ENCODE data around the gene AMD1. TPM values are rescaled to one million over a fixed set of nuclear protein-coding genes. Genes with fewer than 3 reads are reported as not detected.
"Not testable (repeated sequence)": the region's sequence is repeated elsewhere in the genome, so short reads cannot be mapped to it uniquely, and the experiment has no call there.

Gene AMD1
- polyA plus RNA-seq, 1 experiment = 25.9 TPM

- no peak overlapping the region for H3K4me3 ChIP-seq (ENCODE audit: low read depth, low read length)
- ChIA-PET CTCF (no interaction called here), POLR2A (no interaction called here)
- H3K27me3 ChIP-seq (ENCODE audit: control insufficient read depth, insufficient read depth, low read length) = no peaks in the 10 kb centered on the region
- H3K36me3 ChIP-seq (ENCODE audit: control insufficient read depth, insufficient read depth, low read length) = peaks cover 10% of the 10 kb centered on the region
- no peak for DNase-seq (ENCODE audit: low read depth)
- TF ChIP-seq, protein P1, sequence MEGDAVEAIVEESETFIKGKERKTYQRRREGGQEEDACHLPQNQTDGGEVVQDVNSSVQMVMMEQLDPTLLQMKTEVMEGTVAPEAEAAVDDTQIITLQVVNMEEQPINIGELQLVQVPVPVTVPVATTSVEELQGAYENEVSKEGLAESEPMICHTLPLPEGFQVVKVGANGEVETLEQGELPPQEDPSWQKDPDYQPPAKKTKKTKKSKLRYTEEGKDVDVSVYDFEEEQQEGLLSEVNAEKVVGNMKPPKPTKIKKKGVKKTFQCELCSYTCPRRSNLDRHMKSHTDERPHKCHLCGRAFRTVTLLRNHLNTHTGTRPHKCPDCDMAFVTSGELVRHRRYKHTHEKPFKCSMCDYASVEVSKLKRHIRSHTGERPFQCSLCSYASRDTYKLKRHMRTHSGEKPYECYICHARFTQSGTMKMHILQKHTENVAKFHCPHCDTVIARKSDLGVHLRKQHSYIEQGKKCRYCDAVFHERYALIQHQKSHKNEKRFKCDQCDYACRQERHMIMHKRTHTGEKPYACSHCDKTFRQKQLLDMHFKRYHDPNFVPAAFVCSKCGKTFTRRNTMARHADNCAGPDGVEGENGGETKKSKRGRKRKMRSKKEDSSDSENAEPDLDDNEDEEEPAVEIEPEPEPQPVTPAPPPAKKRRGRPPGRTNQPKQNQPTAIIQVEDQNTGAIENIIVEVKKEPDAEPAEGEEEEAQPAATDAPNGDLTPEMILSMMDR (IDR thresholded peaks at IDR 0.05; ENCODE audit: insufficient read depth, low read depth, low read length) = no peak
Observed at GRCh38 chr6:110895907-110896608, 21.5 kb downstream of the AMD1 start.

DNA sequence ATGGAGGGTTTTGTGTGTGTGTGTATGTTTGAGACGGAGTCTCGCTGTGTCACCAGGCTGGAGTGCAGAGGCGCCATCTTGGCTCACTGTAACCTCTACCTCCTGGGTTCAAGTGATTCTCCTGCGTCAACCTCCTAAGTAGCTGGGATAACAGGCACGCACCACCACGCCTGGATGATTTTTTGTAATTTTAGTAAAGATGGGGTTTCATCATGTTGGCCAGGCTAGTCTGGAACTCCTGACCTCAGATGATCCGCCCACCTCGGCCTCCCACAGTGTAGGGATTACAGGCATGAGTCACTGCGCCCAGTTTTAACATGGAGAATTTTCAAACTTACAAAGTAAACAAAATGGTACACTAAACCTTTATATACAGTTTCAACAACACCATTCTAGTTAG is 22.8 kb downstream of the AMD1 start:
- no peak for DNase-seq (ENCODE audit: low read depth)
- H3K36me3 ChIP-seq (ENCODE audit: control insufficient read depth, insufficient read depth, low read length) = peaks cover 10% of the 10 kb centered on the region
- H3K4me3 ChIP-seq (ENCODE audit: low read depth, low read length) = no peak overlapping the region
- TF ChIP-seq, protein P1 (IDR thresholded peaks at IDR 0.05; ENCODE audit: insufficient read depth, low read depth, low read length) = no peak
- no peaks in the 10 kb centered on the region for H3K27me3 ChIP-seq (ENCODE audit: control insufficient read depth, insufficient read depth, low read length)
- CTCF ChIA-PET = no interaction called here
- POLR2A ChIA-PET = no interaction called here

- no peak for DNase-seq (ENCODE audit: low read depth)
- TF ChIP-seq, protein P1 (IDR thresholded peaks at IDR 0.05; ENCODE audit: insufficient read depth, low read depth, low read length) = no peak
- CTCF ChIA-PET = no interaction called here
- H3K4me3 ChIP-seq (ENCODE audit: low read depth, low read length) = no peak overlapping the region
- H3K27me3 ChIP-seq (ENCODE audit: control insufficient read depth, insufficient read depth, low read length) = no peaks in the 10 kb centered on the region
- H3K36me3 ChIP-seq (ENCODE audit: control insufficient read depth, insufficient read depth, low read length) = peaks cover 10% of the 10 kb centered on the region
- POLR2A ChIA-PET = no interaction called here
Observed at GRCh38 chr6:110898111-110898510, 23.5 kb downstream of the AMD1 start.

- TF ChIP-seq, protein P1 (IDR thresholded peaks at IDR 0.05; ENCODE audit: insufficient read depth, low read depth, low read length) = no peak
- ChIA-PET POLR2A (no interaction called here), CTCF (interaction anchor here (1.0 kb wide), 1 partner anchor 40 kb away, joined by 3 read pairs; no protein-coding TSS in a partner anchor)
- Histone ChIP-seq H3K27me3 (ENCODE audit: control insufficient read depth, insufficient read depth, low read length) (no peaks in the 10 kb centered on the region), H3K4me3 (ENCODE audit: low read depth, low read length) (no peak overlapping the region), H3K36me3 (ENCODE audit: control insufficient read depth, insufficient read depth, low read length) (peaks cover 8% of the 10 kb centered on the region)
- DNase-seq (ENCODE audit: low read depth) = no peak
Observed at GRCh38 chr6:110900028-110900598, 25.5 kb downstream of the AMD1 start.

DNA sequence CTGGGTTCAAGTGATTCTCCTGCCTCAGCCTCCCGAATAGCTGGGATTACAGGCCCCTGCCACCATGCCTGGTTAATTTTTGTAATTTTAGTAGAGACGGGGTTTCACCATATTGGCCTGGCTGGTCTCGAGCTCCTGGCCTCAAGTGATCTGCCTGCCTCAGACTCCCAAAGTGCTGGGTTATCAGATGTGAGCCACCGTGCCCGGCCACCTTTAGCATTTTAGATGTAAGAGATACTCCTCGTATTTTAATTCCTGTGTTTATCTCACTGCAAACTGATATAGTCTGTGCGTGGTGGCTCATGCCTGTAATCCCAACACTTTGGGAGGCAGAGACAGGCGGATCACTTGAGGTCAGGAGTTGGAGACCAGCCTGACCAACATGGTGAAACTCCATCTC is 27.0 kb downstream of the AMD1 start:
- H3K4me3 ChIP-seq (ENCODE audit: low read depth, low read length); CTCF ChIA-PET; H3K36me3 ChIP-seq (ENCODE audit: control insufficient read depth, insufficient read depth, low read length); H3K27me3 ChIP-seq (ENCODE audit: control insufficient read depth, insufficient read depth, low read length); DNase-seq (ENCODE audit: low read depth); POLR2A ChIA-PET: not testable (repeated sequence)

- POLR2A ChIA-PET = no interaction called here
- H3K36me3 ChIP-seq (ENCODE audit: control insufficient read depth, insufficient read depth, low read length) = peaks cover 6% of the 10 kb centered on the region
- TF ChIP-seq, protein P1 (IDR thresholded peaks at IDR 0.05; ENCODE audit: insufficient read depth, low read depth, low read length) = no peak
- H3K27me3 ChIP-seq (ENCODE audit: control insufficient read depth, insufficient read depth, low read length) = no peaks in the 10 kb centered on the region
- DNase-seq (ENCODE audit: low read depth) = no peak
- H3K4me3 ChIP-seq (ENCODE audit: low read depth, low read length) = no peak overlapping the region
- CTCF ChIA-PET = no interaction called here
Observed at GRCh38 chr6:110902091-110902490, 27.5 kb downstream of the AMD1 start.

- H3K4me3 ChIP-seq (ENCODE audit: low read depth, low read length); POLR2A ChIA-PET; CTCF ChIA-PET; H3K36me3 ChIP-seq (ENCODE audit: control insufficient read depth, insufficient read depth, low read length); H3K27me3 ChIP-seq (ENCODE audit: control insufficient read depth, insufficient read depth, low read length); DNase-seq (ENCODE audit: low read depth): not testable (repeated sequence)
Observed at GRCh38 chr6:110906273-110906672, 31.7 kb downstream of the AMD1 start.

Data from BJ (cell line).